Activated B cell treated with CpG ODN at 0.5 μM for 24 hours (primary cell): ENCODE measurements around the gene SHKBP1. TPM values are rescaled to one million over a fixed set of nuclear protein-coding genes. Genes with fewer than 3 reads are reported as not detected.

Experiments
- ATAC-seq: fragments of 200-7000 bp; cut with Tn5 transposase; one replicate; pipeline ENCODE4 v1.10.0; 2021; ENCODE audit warnings: low read depth, mild to moderate bottlenecking, moderate library complexity
- CTCF ChIA-PET: fragments of 350-600 bp; sonication (Branson Sonifier 250); formaldehyde crosslinking; loops from one replicate; lab custom pipeline; 2021; ENCODE audit warnings: antibody characterized with exemption; lab: Charles Lee
- POLR2A ChIA-PET: fragments of 350-600 bp; sonication (Branson Sonifier 250); formaldehyde crosslinking; loops from one replicate; lab custom pipeline; 2021; ENCODE audit warnings: antibody characterized with exemption; lab: Charles Lee
- DNase-seq: peaks from one replicate; pipeline ENCODE4 v3.0.0; 2022
- H3K27ac Mint-ChIP-seq: one replicate; pipeline ENCODE4 v1.8.0; 2020; ENCODE audit warnings: mixed read lengths
- H3K27me3 Mint-ChIP-seq: one replicate; pipeline ENCODE4 v1.8.0; 2021; ENCODE audit warnings: mixed read lengths
- H3K36me3 Mint-ChIP-seq: one replicate; pipeline ENCODE4 v1.8.0; 2021; ENCODE audit warnings: low read depth, mixed read lengths
- H3K4me1 Mint-ChIP-seq: one replicate; pipeline ENCODE4 v1.8.0; 2021; ENCODE audit warnings: mixed read lengths
- H3K4me3 Mint-ChIP-seq: one replicate; pipeline ENCODE4 v1.8.0; 2020; ENCODE audit warnings: mild to moderate bottlenecking, mixed read lengths
- H3K9me3 Mint-ChIP-seq: one replicate; pipeline ENCODE4 v1.8.0; 2020; ENCODE audit warnings: mixed read lengths
- CTCF ChIP-seq: fragments of 200-600 bp; IDR thresholded peaks from one replicate; pipeline ENCODE4 v1.8.0; 2022; ENCODE audit warnings: antibody characterized with exemption, mild to moderate bottlenecking
- intact Hi-C: fragments of 100-400 bp; cut with micrococcal nuclease; formaldehyde crosslinking; loops from one replicate; pipeline ENCODE4 v1.15.1; 2024
- total RNA-seq: library from RNA; stranded (reverse); gene quantifications from 2 replicates; pipeline ENCODE4 v1.2.3, GENCODE V29; 2022

The SHKBP1 gene
- total RNA-seq, 1 donor from 2014 or later, result 213 TPM

- TF ChIP-seq CTCF, result no peak
- intact Hi-C loops, result loop anchor here (2.0 to 10.0 kb wide), 6 partner anchors 16 to 1262 kb away; partner anchors contain the start of genes BLVRB, C19orf47, CD79A and COQ8B
- Mint-ChIP-seq H3K4me3 (peak overlapping the region; percentile 91), H3K36me3 (peaks cover 22% of the 10 kb centered on the region), H3K27ac (peak overlapping the region; percentile 81), H3K9me3 (no peaks in the 10 kb centered on the region), H3K27me3 (no peaks in the 10 kb centered on the region), H3K4me1 (peaks cover 38% of the 10 kb centered on the region)
- CTCF ChIA-PET, result interaction anchor here (0.7 to 2.0 kb wide), 5 partner anchors 11 to 310 kb away, joined by 3 to 6 read pairs (median 5); no protein-coding TSS in a partner anchor
- DNase-seq, result peak; percentile 51
- no peak for ATAC-seq
- POLR2A ChIA-PET, result interaction anchor here (0.6 to 3.1 kb wide), 5 partner anchors 11 to 333 kb away, joined by 3 to 42 read pairs (median 4); no protein-coding TSS in a partner anchor
Observed at GRCh38 chr19:40614622-40615411, 38.1 kb downstream of the SHKBP1 start.

- TF ChIP-seq CTCF, result no peak
- no peak overlapping the region for H3K4me3 Mint-ChIP-seq
- H3K36me3 Mint-ChIP-seq, result peaks cover 29% of the 10 kb centered on the region
- H3K4me1 Mint-ChIP-seq, result peaks cover 26% of the 10 kb centered on the region
- ATAC-seq (no peak), DNase-seq (no peak)
- H3K27ac Mint-ChIP-seq, result no peak overlapping the region
- no peaks in the 10 kb centered on the region for H3K9me3 Mint-ChIP-seq
- intact Hi-C loops, result loop anchor here (10.0 kb wide), 1 partner anchor 99 kb away; the partner anchor contains the start of genes COQ8B and ITPKC
- CTCF ChIA-PET, result interaction anchor here (1.4 to 2.0 kb wide), 4 partner anchors 13 to 311 kb away, joined by 4 to 6 read pairs (median 5); no protein-coding TSS in a partner anchor
- H3K27me3 Mint-ChIP-seq, result no peaks in the 10 kb centered on the region
- POLR2A ChIA-PET, result interaction anchor here (0.6 to 1.1 kb wide), 4 partner anchors 11 to 337 kb away, joined by 3 to 8 read pairs (median 4); no protein-coding TSS in a partner anchor
Observed at GRCh38 chr19:40616178-40616577, 39.5 kb downstream of the SHKBP1 start.

GRCh38 chr19:40616941-40617340 is 40.3 kb downstream of the SHKBP1 start:
- ChIA-PET POLR2A (no interaction called here), CTCF (interaction anchor here (2.0 kb wide), 1 partner anchor 312 kb away, joined by 6 read pairs; no protein-coding TSS in a partner anchor)
- no peak for ATAC-seq
- no peak for TF ChIP-seq CTCF
- no peak overlapping the region for H3K27ac Mint-ChIP-seq
- no peak overlapping the region for H3K4me3 Mint-ChIP-seq
- no peaks in the 10 kb centered on the region for H3K9me3 Mint-ChIP-seq
- intact Hi-C loops, result loop anchor here (10.0 kb wide), 1 partner anchor 98 kb away; the partner anchor contains the start of genes COQ8B and ITPKC
- no peaks in the 10 kb centered on the region for H3K27me3 Mint-ChIP-seq
- DNase-seq, result no peak
- peaks cover 22% of the 10 kb centered on the region for H3K4me1 Mint-ChIP-seq
- peaks cover 37% of the 10 kb centered on the region for H3K36me3 Mint-ChIP-seq

GRCh38 chr19:40617961-40618360 is 41.3 kb downstream of the SHKBP1 start:
- ChIA-PET CTCF (no interaction called here), POLR2A (interaction anchor here (0.6 to 0.7 kb wide), 3 partner anchors 15 to 331 kb away, joined by 3 to 5 read pairs (median 4); no protein-coding TSS in a partner anchor)
- Mint-ChIP-seq H3K27ac (no peak overlapping the region), H3K27me3 (no peaks in the 10 kb centered on the region), H3K4me3 (no peak overlapping the region), H3K36me3 (peaks cover 45% of the 10 kb centered on the region), H3K4me1 (peaks cover 15% of the 10 kb centered on the region), H3K9me3 (no peaks in the 10 kb centered on the region)
- DNase-seq (no peak), ATAC-seq (no peak)
- intact Hi-C loops, result loop anchor here (10.0 kb wide), 1 partner anchor 97 kb away; the partner anchor contains the start of genes COQ8B and ITPKC
- no peak for TF ChIP-seq CTCF
